Limb (tissue), 2 donors: Measurements from ENCODE around the gene PIWIL1.

Source experiments
- DNase-seq, 2 donors: peaks; one replicate each; pipeline ENCODE4 v3.0.0-alpha.2; 2016; ENCODE audit errors: extremely low spot score in 2 of 2

Gene PIWIL1

DNA sequence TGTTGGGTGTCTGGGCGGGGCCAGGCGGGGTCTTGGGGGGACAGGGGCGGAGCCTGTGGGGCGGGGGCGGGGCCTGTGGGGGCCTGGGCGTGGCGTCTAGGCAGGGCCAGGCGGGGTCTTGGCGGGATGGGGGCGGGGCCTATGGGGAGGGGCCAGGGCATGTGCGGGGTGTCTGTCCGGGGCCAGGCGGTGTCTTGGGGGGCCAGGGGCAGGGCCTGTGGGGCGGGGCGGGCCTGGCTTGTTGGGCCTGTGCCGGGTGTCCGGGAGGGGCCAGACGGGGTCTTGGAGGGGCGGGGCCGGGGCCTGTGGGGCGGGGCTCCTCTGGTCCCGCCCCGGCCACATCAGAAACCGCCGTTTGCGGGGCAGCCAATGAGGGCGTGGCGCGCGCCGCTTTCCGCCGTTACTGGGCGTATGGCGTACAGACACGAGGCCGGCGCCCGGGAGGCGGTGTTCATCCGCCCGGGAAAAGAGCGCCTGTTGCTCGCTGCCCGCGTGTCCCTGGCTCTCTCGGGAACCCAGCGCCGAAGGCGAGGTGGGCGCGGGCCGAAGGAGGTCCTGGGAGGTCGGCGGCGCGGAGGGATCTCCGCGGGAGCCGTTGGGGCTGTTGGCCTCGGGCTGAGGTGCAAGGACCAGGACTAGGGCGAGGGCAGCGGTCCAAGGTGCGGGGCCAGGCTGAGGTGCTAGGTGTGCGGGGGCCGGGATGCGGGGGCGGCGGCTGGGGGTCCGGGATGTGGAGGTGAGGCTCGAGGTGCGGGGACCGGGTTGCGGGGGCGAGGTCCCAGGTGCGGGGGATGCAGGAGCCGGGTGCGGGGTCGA, at the start of gene PIWIL1:
PIWIL1 (plus strand) TSS at position 400 of the 816 bp plus-strand sequence. CDS start 4,705 bp downstream, outside the sequence.
- DNase-seq = peak in 1 of 2 donors; percentile 48

DNA sequence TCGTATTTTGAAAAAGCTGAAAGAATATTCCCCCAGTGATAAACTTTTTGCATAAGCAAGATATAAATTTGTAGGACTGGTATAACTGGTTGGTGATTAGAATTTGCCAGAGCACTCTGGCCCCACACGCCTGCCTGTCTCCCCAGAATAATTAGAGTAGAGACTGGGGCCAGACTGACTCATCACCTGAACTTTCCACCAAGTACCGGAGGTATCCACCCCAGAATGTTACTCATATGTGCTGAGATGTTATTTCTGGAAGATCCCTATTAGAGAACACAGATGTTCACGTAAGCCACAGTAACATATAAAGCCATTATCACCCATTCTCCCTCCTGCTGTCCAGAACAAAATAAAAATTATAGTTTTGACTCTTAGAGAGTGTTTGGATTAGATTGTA, 49.5 kb upstream of the PIWIL1 start:
- DNase-seq = no peak

DNA sequence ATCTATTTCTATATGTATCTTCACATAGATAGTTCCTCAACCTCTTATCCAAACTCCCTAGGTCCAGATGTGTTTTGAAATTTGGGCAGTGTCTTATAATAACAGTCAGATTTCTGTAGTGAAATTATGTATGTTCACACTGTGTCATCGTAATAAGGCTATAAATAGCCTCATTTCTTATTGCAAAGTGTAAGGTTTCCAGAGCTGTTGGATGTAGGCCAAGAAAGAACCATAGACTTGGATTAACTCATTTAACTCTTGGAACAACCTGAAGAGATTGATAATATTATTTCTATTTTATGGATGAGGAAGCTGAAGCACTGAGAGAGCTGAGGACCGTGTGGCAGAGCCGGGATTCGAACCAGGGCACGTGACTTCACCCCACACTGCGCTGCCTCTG, 49.0 kb upstream of the PIWIL1 start:
- DNase-seq = peak in 1 of 2 donors; percentile 30

DNA sequence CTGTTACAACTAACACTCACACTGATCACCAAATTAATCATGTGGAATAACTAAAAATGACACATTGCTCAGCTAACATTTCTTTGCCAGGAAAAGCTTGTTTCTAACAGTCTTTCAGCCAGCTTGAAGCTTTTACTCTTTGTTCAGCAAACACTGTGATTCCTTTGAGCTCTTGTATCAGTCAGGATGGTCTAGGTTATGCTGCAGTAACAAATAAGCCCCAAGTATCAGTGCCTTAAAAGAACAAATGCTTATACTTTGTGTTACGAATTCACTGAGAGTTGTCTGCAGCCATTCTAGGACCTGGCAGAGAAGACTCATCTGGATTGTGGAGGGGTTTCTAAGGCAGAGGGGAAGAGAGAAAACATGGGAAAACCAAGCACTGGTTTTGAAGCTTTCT, 47.6 kb upstream of the PIWIL1 start:
- DNase-seq = no peak

DNA sequence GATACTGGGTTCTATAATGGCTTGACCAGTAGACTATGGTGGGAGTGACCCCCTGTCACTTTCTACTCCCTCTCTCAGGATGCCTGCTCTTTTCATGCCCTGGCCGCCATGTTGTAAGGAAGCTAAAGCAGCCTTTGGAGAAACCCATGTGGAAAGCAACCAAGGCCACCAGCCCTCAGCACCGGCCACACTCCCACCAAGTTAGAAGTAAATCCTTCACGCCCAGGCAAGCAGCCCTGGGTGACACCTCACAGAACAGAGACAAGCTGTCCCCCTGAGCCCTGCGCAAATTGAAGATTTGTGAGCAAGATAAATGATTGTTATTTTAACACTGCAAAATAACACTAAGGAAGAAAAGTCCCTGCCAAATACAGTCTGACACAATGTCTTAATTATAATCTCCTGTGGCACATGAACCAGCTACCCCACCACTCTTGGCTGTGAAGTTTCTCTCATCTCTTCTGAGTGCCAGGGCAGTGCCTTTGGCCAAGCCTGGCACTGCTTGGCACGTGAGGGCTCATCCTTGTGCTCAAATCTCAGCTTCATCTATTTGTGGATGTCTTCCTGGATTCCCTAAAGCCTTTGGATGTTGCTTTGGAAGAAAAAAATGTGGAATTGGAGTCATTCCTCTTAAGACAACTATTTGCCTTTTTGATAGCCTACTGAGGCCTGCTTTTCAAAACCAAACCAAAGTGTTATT, 39.2 kb upstream of the PIWIL1 start:
- no peak for DNase-seq

DNA sequence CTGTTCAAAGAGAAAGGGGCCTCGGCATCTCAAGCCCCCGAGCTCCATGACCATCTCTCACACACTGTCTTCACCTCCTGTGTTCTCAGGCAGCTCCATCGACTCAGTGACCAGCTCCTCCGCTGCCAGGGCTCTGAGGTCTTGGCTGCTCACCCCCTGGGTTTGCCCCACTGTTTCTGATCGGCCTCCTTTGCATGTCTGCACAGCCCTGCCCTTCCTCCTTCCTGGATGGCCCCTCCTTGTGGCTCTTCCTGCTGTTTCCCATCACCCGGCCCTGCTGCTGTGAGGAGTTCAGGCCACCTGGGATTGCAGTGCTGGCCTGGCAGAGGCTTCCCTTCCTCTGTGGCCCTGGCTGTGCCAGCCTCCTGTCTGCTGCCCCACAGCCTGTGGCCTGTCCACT, 38.1 kb upstream of the PIWIL1 start:
- no peak for DNase-seq

DNA sequence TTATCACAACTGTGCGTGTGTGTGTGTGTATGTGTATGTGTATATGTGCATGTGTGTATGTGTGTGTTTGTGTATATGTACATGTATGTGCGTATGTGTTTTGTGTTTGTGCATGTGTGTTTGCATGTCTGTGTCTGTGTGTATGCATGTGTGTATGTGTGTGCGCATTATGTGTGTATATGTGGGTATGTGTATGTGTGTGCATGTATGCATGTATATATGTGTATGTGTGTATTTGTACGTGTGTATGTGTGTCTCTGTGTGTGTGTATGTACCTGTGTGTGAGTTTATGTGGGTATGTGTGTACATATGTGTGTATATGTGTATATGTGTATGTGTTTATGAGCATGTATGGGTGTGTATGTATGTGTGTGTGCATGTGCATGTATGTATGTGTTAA, 37.6 kb upstream of the PIWIL1 start:
- no peak for DNase-seq

DNA sequence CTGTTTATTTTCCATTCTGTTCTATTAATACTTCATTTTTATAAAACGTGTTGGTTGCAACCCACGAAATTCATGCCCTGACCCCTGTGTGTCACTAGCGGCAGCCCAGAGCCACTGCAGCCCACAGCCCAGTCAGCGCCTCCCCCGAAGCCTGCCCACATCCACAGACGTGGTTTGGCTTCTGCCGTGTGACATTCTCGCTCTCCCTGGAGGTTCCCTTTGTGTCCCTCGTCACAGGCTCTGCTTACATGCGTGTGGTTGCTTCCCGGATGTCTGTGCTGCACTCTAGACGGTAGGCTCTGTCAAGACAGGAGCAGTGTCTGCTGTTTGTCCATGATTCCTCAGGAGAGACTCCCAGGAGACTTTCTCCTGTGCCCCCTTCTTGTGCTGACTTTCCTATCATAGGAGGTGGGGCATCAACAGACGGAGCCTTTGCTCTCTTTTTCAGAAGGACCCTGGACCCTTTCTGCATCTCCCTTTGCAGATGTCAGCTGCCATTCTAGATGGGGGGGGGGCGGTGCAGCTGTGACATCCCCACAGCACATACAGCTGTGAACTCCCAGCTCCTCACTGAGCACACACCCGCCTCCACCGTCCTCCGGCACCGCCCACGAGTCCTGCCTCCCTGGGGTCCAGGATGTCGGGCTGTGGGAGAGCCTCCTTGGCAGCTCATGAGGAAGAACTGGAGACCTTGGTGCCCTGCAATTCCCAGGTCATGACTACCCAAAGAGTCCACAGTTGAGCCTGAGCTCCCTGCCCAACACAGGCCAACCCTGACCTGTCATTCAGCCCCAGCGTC, 36.8 kb upstream of the PIWIL1 start:
- DNase-seq = no peak

DNA sequence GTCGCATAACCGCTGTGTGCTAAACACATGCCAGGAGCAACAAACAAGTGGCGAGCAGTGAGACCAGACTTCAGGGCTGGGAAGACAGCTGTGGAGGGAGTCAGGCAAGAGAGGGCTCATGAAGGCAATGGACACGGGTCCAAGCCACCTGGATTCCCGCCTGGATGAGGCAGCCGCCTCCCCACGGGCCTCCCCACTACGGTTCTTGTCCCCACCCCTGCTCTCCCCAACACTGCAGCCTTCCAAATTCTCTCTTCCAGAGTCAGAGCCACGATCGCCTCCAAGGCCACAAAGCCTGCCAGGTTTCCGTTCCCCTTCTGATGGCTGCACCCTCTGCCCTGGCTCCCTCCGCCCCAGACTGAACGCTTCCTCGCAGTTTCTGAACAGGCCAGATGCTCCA, 36.1 kb upstream of the PIWIL1 start:
- DNase-seq = no peak

DNA sequence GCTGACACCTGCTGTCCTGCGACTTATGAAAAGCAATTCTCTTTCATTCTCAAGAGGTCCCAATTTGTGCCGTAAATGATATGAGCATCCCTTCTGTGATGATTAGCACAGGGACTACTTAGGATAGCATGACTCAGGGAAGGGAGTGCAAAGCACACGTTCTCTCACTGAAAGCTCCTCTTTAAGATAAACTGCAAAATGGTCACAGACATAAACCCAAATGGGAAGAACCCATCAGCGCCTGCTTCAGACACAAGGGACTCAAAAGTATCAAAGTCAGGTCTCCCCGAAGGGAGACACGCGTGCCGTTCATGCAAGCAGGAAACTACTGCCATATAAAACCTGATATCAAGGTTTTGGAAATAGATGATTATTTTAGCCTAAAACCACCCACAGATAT, 33.9 kb upstream of the PIWIL1 start:
- DNase-seq = no peak

DNA sequence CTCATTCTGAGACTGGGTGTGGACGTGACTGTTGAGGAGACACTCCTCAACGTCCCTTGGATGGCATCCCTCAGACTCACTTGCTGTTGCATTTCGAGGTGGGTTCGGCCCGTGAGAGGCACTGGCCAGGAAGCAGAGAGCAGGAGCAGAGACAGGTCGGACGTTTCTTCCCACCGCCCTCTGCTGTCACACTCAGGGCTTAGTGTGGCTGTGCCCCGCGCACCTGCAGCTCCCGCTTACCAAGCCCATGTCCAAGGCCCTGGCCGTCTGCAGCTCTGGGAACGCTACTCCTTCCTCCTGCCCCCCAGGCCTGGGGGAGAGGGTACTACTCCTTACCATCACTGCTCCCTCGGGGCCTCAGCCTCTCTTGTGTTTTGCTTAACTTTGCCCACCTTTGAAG, 29.8 kb upstream of the PIWIL1 start:
- no peak for DNase-seq

DNA sequence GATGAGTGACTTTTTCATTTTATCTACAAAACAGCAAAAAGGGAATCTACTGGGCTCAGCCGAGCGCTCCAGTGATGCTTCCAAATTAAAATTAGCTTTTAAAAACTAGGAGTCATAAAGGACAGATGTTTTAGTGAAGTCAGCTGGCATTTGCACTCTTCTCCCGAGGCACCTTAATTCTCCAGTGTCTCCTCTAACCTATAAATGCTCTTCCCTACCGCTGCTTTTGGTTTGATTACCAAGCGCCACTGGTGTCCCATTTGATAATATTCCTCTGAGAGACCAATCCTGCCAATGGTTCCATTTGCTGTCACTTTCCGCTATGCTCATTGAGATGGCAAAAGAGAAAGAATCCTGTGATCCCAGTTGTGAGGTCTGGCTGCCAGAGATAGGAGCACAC, 29.3 kb upstream of the PIWIL1 start:
- no peak for DNase-seq

DNA sequence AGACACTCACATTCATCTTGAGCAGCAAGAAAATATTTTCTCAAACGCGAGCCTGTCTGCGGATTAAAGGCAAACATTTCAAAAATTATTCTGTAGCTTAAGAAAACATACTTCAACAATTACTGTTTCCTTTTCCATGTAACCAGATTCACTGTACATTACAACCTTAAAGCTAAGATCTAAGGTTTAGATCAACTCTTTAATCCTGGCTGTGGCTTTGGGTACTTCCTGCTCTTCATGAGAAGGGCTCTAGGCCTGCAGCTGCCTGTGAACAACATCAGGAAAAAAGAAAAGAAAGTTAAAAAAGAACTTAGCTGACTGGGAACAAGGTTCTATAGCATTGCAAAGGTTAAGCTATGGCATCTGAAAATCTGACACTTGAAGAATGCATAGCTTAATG, 21.4 kb upstream of the PIWIL1 start:
- no peak for DNase-seq

DNA sequence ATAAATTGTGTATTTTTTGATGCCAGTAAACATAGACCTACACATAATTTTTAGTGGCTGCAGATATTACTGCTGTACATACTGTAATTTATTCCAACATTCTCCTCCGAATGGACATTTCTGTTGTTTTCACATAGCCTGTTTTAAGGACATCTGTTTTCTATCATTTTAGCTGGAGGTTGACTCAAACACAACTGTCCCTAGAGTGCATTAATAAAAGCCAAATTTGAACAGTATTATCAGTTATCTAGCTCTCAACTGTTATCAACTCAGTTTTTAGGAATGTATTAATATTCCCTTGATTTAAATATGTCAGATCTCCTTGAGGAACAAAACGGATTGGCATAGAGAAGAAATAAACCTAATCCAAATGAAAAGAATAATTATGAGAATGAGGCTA, 17.2 kb upstream of the PIWIL1 start:
- DNase-seq = peak in 1 of 2 donors; percentile 27

DNA sequence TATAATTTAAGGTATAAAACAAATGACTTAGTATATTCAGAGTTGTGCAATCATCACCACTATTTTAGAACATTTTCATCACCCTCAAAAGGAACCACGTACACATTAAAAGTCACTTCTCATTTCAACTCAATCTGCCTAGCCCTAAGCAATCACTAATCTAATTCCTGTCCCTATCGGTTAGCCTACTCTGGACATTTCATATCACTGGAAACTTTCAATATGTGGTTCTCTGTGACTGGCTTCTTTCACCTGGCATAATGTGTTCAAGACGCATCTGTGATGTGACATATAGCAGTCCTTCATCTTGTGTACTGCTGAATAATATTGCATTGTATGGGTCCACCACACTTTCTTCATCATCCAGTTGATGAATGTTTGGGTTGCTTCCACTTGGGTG, 15.4 kb upstream of the PIWIL1 start:
- no peak for DNase-seq

DNA sequence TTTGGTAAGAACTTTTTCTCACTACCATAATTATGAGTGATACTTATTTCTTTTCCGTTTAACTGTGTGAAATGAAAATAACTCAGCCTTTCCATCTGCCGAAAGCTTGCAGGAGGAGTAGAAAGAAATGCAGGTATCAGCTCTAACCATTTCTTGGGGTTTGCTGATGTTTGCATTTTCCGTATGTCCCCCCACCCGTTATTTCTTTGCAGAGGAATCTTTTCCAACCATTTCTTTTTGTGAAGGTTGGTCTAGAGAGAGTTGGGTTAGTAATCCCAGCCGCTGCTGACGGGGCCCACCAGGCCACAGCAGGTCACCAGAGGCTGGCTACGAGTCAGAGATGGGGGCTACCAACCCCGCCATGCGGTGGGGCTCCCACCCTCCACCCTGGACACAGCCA, 7.0 kb upstream of the PIWIL1 start:
- no peak for DNase-seq

DNA sequence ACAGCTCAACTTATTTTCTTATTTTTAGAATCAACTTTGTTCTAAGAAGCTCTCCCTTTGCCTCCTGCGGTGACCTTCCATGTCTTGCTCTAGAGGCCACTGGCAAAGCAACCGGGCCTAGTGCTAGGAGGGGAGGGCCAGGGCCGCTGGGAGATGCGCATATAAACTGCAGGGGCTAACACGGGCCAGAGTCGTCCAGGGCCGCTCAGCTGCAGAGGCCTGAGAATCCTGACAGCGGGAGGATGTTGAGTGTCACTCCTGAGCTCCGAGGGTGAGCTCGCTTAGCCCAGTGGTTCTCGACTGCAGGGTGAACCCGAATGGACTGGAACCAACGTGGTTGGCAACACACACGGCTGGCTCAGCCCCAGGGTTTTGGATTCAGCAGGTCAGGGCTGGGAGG, 6.5 kb upstream of the PIWIL1 start:
- no peak for DNase-seq

DNA sequence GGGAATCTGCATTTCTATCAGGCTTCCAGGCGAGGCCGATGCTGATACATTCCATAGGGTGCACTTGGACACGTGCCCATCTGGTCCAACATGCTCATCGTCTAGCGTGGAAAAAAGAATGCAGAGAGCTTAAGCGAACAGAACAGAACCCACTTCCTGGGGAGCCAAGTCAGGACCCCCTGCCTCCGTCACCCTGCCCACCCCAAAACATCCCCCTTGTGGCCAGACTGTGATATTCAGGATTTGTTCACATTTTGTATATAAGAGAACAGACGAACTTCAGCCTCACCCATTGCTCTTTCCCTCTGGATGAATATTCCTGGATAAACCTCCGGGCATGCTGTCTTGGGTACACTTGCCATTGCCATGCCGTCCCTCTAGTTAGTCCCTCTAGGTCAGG, 4.3 kb upstream of the PIWIL1 start:
- DNase-seq = no peak

DNA sequence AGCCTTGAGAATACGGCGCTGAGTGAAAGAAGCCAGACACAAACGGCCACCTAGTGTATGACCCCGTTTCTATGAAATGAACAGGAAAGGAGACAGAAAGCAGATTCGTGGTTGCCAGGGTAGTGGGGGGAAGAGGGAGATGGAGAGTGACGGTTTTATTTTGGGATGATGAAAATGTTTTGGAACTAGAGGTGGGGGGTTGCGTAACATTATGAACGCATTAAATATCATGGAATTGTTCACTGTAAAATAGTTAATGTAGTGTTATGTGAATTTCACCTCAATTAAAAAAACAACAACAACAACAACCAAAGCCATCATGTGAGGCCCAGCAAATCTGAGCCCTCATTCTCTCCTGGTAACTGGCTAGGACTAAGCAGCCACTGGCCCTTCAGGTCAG, 3.3 kb upstream of the PIWIL1 start:
- no peak for DNase-seq

DNA sequence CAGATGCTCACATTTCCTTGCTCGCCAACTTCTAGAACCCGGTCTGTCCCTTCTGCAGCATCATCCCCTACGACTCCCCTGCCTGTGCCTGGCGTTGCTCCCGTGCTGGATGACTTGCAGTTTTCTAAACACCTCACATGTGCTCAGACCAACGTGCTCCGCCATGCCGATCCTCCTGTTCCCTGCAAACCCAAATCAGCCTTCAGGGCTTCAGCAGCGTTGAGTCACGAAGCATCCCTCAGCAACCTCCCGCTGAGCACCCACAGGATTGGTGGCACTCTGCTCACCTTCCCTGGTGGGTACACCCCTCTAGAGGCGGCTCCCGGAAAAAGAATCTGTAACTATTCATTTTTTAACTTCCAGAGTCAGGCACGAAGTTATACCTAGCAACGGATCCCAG, 2.8 kb upstream of the PIWIL1 start:
- no peak for DNase-seq

DNA sequence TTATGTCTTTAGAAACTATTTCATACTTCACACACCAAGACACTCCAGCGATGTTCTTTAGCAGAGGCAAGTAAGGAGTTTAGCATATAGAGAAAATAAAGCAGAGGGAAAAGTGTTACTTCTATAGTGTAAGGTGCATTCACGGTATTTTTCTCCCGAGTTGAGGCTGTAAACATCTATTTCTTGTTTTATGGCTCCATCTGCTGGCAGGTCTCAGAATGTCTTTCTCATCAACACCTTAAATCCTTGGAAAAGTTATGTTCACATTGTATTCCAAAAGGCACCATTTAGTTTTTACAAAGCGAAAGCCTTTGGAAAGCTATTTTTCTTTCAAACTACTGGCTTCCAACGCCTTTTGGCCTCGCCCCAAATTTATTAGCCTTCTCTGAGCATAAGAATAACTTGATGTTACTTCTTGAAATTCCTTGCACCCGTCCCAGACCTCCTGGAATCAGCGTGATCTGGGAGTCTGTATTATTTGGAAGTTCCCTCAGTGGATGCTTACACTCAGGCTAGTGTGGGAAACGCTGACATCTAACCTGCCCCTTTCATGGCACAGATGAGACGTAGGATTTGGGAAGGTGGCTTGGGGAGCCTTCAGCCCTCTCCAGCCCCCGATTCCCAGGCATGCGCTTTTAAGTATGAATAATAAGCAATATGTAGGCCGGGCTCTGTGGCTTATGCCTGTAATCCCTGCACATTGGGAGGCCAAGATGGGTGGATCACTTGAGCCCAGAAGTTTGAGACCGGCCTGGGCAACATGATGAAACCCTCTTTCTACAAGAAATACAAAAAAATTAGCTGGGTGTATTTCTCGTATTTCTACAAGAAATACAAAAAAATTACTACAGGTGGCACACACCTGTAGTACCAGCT, 1.9 kb upstream of the PIWIL1 start:
- peak; percentile 52 to 76 for DNase-seq
